Right lung (tissue), 5 donors: ENCODE data around the gene DOK3. TPM values are rescaled to one million over a fixed set of nuclear protein-coding genes. Genes with fewer than 3 reads are reported as not detected.
"Not testable (repeated sequence)": the region's sequence is repeated elsewhere in the genome, so short reads cannot be mapped to it uniquely, and the experiment has no call there.

Source experiments
- DNase-seq, 2 donors: peaks; one replicate each; pipeline ENCODE4 v3.0.0-alpha.2; 2013
- polyA plus RNA-seq, 5 donors: library from polyadenylated mRNA; unstranded; fragments of 120-200 nt; gene quantifications; one replicate each; pipeline versions ENCODE4 v1.2.1 to v1.2.3, GENCODE V29; 2013; ENCODE audit warnings: inconsistent platforms in 1 of 5, low replicate concordance in 1 of 5; ENCODE audit not compliant: insufficient read length in 5 of 5, insufficient read depth in 1 of 5

Gene DOK3
- polyA plus RNA-seq, 5 donors = 5.6 to 6.6 (median 6.4) TPM

DNA sequence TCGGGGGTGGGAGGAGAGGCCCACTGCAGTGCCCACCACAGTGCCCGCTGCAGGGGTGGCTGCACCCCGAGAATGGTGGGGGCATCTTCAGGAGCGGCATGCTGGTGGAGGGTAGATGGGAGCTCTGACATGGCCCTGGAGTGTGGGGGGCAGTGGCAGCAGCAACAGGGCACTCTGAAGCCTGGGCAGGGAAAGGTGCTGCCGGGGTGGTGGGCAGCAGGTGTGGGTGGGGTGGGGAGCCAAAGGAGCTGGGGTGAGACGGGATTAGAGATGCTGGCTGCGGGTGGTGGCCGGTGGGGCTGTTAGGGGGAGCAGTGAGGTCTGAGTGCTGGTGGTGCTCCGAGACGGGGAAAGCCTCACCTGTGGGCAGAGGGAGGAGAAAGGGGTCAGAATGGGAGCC, 26.8 kb upstream of the DOK3 start:
- DNase-seq = no peak

DNA sequence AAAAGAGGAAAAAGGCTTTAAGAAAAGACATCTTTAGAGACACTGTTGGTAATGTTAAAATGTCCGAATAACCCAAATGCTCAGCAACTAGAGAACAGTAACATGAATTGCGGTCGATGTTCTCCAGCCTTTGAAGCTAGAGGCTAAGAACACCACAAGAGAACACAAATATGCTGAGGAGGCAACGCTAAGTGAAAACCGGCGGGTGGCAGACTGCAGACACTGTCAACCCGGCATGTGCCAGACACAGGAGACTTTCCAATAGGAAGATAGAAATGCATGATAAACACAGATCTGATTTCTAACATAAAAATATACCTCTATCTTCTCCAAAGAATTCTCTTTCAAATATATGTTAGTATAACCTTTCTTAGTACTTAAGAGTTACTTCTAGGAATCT, 25.5 kb upstream of the DOK3 start:
- DNase-seq = no peak

DNA sequence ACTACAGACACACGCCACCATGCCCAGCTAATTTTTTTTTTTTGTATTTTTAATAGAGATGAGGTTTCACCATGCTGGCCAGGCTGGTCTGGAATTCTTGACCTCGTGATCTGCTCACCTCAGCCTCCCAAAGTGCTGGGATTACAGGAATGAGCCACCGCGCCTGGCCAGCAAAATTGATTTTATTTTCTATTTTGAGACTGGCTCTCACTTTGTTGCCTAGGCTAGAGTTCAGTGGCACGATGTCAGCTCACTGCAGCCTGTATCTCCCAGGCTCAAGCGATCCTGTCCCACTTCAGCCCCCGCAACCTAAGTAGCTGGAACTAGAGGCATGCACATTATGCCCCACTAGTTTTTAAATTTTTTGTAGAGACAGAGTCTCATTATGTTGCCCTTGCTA, 24.8 kb upstream of the DOK3 start:
- DNase-seq = not testable (repeated sequence)

DNA sequence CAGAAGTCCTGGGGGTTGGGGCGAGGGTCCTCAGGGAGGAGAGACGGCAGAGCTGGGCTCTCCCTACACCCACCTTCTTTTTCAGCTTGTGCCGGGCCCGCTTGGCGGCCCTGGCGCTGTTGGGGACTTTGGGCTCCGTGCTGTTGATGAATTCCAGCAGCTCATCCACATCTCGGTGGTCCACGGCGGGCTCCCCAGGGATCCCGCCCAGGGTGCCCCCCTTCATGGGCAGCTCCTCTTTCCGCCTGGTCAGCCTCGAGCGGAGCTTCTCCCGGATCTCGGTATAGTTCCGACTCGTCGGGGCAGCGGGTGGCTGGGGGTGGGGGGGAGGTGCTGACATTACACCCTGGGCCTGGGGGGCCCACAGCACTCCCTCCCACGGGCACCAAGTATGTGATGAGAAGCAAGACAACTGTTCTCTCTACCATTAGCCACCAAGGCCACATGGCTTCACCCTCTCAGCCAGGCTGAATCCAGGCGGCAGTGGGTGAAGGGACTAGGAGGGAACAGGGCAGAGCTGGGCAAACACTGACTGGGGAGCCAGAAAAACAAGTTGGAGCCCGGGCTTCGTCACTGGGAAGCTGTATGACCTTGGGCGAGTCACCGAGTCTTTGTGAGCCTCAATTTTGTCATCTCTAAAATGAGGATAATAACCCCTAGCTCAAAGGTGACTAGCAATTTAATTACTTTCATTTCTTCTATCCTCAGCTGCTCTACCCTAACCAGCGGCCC, 21.7 kb upstream of the DOK3 start:
- DNase-seq = no peak

DNA sequence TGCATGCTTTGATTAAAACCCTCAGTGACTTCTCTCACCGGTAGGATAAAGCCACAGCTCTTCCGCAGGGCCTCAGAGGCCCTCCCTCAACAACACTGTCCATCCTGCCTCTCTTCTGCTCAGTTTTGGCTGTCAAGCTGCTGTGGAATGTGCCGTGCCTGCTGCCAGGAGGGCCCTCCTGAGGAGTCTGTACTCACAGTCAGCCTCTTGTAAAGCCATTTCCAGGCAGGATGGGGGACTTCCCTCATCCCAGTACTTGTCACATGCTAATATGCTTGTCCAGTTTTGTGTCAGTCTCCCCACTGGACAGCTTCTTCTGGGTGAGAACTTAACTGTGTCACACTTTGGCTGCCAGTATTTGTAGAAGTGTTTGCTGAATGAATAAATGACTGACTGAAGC, 21.0 kb upstream of the DOK3 start:
- DNase-seq = no peak

DNA sequence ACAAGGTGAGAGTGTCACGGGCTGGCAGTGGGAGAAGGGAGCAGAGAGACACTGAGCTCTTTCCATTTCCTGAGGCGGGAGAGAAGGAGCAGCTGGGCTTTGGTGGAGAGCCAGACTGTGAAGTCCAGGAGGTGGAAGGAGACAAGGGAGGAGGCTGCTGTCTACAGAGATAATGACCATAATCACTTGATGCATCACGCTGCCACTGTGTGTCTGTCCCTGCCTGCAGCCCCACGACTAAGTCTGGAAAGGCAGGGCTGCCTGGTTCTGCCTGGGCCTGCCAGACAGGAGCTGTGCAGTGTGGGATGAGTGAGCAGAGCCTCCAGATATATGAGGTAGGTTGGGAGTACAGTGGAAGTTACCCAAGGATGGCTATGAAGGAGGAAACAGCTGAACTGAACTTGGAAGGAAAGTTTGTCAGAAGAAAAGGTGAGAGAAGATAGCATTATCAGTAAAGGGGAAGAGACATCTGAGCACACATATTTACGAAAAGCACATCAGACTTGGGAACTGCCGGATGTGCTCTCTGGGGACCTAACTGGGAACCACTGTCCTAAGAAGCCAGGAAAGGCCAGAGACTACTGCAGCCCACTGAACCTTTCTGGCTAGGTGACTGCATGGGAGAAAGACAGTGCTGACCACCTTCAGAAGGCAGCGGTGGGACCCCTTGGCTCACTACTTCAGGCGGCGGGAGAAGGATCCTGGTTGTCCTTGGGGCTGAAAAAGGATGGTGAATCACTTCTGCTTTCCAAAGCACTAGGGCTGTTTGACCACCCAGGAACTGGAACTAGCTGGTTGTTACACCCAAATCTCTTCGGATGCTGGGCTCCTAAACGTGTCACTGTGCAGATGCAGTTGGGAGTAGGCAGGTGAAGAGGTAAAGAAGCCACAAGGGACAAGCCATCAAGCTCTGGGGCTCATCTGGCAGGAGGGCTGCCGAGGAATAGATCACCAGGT, 19.9 kb upstream of the DOK3 start:
- no peak for DNase-seq

DNA sequence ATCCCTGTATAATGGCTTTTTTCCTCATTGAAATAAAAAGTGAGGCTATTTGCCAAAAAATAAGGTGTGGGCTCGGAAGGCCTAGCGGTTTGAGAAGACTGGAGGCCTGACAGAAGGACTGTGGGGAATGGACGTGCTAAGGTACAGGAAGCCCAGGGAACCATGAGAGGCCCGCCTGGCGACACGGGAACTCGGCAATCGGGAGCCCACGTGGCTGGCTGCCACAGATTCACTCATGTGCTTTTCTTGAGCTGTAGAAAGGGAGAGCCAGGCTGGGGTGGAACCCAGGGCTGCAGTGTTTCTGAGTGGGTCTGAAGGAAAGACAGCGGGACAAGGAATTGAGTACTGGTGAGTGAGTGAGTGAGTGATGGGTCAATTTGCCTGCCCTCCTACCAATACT, 19.0 kb upstream of the DOK3 start:
- DNase-seq = no peak

DNA sequence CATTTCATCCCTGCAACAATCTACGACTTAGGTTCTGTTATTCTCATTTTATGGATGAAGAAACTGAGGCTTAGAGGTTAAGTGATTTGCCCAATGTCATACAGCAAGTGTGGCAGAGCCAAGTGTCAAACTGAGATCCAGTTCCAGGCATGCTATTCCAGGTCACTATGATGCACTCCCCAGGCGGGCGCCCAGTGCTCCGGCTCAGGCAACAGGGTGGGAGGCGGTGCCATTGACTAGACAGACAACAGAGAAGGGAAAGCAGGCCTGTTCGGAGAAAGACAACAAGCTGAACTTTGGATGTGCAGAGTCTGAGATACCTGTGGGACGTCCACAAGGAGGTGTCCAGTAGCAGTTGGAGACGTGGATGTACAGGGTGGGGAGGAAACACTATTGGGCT, 18.0 kb upstream of the DOK3 start:
- no peak for DNase-seq

DNA sequence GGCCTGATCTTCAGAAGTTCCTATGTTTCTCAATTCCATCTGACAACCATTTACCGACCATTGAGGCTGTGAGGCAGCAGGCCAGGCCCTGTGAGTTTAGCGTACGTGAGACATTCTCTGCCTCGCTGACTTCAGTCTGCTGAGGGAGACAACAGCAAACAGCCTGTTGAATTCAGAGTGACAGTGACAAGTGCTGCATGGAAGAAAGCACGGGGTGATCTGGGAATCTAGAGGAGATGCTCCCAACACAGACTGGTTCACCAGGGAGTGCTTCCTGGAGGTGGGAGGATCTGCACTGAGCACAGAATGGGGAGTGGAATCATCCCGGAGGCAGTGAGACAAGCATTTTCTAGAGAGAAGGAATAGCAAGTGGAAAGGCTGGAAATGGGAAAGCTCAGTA, 17.2 kb upstream of the DOK3 start:
- no peak for DNase-seq

DNA sequence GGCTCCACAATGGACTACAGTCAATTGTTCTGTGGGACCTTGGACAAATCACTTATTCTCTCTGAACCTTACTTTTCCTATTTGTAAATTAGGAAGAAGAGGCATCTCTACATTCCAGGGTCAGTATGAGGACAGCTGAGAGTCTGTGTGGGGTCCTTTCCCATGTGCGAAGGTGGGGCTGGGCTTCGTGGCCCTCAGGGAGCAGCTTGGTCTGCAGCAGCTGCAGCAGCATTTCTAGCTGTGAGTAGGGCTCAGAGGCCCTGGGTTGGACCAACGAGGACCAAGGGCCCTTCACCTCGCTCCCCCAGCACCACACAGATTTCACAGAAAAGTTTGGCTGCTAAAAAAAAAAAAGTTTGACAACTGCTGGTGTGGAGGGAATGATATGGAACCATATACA, 16.6 kb upstream of the DOK3 start:
- no peak for DNase-seq

DNA sequence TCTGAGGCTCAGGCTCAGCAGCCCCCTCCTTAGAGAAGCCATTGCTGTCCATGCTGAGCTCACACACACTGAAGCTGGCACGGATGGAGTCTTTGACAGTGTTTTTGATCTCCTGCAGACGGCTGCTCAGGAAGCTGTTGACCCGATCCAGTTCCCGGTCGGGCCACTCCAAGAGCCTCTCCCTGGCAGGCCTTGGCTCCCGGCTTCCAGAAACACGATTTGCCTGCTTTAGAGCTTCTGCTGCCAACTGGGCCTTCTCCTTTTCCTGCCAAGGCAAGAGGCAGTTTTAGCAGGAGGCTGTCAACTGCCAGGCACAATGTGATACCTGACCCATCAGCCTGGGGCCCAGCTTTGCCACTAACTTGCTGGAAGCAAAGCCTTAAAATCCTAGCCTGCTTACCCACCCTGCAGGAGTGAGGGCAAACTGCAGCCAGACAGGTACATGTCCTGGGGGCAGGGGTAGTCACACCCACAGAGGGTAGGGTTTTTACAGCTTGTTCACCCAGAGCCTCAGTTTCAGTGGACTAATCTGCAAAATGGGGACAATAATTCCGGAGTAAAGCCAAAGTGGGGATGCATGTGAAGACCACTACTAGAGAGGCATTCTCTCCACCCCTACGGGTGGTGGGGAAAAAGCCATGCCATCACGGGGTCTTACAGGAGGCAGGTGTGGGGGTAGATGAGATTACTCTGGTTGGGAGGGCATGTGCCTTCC, 15.5 kb upstream of the DOK3 start:
- no peak for DNase-seq

DNA sequence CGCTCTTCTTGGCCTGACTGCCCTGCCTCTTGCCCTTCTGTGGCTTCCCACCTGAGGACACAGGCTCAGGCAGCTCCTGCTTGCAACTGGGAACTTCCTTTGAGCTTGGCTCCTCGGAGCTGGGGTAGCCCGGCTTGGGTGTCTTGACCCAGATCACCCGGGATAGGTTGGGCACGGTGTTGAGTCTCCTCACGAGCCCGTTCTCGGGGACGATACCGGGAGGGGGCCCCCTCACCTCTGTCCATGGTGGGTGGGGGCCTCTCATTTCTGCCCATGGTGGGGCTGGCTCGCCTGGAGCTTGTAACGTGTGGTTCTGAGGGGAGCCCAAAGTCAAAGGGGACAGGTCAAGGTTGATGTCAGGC, 14.9 kb upstream of the DOK3 start:
- DNase-seq = no peak

DNA sequence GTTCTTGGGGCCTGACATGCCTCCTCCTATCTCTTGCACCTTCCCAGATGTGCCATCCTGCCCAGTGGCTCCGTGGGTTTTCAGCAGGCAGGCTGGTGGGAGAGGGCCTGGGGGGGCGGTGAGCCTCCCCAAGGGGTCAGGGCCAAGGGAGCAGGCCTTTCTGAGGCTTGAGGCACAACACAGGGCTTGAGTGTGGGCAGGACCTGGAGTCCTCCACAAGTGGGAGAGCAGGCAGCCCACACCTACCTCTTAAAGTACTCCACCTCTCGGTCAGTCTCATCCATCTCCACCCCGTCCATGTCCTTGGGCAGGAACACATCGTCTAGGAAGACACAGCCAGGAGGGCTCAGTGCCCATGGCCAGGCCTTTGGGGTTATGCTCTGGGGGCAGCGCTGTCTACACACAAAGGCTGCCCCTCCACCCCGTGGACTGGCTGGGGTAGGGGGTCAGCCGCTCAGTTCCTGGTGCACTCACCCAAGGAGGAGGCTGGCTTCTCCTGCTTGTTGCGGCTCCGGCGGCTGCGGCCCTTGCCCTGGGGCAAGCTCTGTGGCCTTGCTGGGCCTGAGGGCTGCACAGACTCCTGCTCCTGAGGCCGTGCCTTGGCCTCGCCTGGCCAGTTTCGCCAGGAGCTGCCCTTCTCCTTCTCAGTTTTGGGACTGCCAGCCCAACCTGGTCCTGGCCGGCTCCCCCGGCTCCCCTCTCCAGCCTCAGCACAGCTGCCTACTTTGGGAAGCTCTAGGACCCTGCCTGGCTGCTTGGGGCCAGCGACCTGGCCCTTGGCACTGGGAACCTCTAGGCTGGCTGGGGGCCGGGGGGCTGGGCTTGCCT, 14.3 kb upstream of the DOK3 start:
- DNase-seq = no peak

DNA sequence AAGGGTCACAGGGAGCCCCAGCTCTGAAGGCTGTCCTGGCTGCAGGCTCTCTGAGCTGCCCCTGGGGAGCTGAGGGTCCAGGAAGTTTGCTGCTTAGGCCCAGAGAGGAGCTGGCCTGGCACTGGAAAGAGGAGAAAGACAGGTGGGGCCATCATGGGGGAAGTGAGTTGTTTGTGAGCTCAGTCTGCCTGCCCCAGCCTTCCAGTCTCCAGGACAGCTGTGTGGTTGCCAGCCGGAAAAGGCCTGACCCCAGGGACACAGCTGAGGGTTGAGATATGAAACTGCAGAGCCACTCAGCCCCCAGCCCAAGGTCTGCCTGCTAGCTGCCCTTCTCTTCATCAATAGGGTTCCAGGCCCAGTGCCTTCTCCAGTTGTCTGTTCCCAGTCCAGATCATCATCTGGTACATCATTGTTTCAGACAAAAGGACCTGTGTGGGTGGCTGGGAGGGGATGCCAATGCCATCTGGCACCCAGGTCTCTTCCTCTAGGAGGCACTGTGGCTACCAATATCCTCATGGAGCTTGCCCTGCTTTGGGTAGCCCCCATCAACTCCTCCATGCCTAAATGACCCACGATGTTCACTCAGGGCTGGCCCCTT, 11.4 kb upstream of the DOK3 start:
- DNase-seq = no peak

DNA sequence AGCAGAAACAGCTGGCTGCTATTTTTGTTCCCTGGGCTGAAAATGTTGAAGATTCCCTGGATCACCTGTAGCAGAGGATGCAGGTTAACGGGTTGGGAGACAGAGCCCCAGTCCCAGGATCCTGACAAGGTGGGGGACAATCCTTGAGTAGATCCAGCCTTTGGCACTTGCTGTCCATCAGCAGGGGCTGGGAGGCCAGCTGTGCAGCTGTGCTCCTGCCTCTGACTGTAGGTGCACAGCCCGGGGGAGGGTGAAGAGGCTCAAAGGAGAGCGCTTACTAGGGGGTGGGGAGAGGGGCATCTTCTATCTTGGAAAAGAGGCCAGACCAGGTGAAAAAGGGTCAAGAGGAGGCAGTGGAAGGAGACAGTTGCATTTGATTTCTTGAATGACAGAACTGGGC, 10.6 kb upstream of the DOK3 start:
- no peak for DNase-seq

DNA sequence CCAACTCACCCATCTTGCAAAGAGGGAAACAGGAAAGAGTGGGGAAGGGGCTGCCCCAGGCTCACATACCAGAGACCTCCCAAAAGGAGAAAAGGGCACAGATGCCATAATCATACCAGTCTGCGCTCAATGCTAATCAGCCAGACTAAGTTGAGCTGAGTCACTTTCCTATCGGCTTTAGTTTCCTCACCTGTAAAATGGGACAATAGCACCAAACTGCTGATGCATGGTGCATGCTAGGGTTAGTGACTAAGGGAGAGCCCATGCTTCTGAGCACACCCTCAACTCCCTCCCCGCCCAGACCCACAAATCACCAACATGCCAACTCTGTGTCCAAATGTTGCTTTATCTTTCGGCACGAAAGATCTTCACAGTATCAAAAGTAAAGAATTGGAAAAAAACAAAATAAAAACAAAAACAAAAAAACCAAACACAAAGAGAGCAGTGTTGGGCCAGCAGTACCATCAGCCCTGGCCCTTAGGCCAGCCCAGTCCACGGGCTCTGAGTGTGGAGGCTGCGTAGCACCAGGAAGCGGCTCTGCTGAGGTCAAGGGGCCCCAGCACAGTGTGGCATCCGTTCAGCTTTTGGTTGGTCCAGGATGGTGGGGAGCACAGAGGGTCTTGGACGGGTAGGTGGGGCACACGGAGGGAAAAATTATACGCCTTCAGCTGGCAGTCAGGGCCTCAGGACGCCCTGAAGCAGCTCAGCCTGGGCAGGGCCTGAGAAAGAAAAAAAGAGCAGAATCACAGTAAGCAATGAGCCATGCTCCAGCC, 10.0 kb upstream of the DOK3 start:
- no peak for DNase-seq

DNA sequence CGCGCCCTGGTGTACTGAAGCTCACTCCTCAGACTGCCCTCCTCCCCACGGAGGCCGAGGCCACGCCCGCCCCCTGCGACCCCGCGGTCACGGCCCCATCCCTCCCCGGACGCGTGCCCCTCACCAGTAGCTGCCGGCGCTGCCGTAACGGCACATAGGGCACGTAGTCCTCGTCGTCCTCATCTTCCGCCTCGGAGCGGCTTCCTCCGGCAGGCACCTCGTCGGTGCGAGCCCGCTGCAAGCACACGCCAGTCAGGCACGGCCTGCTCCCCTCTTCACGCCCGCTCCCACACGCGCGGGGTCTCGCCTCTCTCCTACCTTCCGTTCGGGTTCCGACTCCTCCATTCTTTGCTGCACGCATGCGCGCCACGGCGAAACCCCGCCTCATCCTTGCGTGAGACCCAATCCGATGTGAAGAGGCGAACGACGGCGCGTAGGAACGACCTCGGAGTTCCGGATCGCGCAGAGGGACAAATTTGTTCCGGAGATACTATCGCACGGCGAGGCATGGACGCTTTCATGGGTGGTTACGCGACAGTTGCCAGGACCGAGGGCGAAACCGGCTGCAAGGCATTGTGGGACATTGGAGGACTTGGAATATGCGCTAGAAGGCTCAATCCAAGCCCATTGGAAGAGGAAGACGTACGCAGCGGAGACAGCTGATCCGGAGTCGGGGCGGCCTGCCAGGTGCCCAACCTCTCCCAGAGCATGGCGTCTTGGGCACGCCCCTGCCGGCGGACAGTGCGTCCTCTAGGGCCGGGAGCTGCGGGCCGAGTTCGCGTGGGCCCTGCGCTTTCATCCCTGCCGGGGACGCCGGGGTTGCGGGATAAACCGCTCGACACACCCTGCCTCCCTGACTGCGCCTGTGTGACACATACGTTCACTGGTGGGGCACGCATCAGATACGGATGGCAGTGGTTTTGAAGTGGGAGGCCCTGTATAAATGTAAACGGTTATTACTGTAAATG, 7.3 kb upstream of the DOK3 start, which contains the start of gene DDX41:
Gene DDX41 (minus strand): TSS at position 361 of the 968 bp plus-strand sequence. CDS start 16 bp downstream, at position 345.
- DNase-seq = peak; percentile 98

DNA sequence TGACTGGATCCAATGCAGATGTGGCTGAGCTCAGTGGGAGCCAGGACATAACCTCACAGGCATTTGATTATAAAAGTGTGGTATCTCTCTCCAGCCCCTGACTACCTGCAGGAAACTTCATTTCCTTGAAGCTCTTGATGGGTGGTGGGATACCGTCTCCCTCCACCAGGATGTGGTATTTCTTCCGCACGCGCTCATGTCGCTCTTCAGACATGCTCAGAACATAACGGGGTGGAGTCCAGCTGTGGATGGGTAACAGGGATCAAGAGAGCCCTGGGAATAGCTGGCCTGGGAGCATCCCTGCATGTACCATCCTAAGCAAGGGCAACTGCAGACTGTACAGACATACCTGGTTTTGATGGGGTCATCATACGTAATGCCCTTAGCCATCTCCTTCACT, 6.0 kb upstream of the DOK3 start:
- no peak for DNase-seq

DNA sequence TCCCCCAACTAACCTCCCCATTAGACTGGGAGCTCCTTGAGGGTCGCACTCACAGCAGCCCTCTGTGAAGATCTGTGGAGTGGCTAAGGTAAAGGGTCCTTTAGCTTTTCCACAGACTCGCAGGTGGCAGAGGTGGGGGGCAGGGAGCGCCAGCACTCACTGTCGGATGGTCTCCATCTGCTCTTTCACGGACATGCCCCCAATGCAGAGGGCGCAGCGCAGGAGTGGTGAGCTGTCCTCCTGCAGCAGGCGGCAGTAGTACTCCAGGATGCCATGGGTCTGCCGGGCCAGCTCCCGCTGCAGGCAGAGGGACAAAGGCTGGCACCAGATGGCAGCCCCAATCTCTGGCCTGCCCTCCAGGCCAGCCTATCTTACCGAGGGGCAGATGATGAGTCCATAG, 4.9 kb upstream of the DOK3 start:
- DNase-seq = no peak
